ENCODE measurements around the gene GDPD5. TPM values are rescaled to one million over a fixed set of nuclear protein-coding genes. Genes with fewer than 3 reads are reported as not detected.

The GDPD5 gene
- total RNA-seq, 1 experiment from 2014 or later: 12.5 TPM

DNA sequence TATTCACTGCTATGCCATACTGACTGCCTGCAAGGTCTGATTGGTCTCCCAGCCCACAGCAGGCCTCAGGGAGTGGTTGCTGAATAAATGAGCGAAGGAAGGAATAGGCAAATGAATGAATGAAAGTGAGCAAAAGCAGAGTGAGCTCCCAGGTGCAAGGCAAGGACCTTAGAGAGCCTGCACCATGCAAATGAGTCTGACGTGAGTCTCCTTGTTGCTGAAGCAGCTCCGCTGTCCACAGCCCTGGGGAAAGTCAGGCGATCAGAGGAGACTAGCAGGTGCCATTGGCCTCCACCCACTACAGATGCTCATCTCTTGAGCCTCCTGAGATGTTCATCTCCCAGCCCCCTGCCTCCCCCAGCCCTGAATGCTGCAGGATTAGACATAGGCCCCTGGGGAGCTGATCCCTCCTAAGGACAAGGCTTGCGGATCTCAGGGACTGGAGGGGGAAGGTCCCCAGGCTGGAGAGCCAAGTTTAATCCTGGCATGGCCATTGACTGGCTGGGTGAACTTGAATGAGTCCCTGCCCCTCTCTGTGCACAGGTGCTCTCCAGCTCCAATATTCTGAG is 22.1 kb downstream of the GDPD5 start:
- DNase-seq: no peak
- Histone ChIP-seq H3K4me3 (ENCODE audit: insufficient read depth, low read depth, low read length) (no peak overlapping the region), H3K27me3 (ENCODE audit: control insufficient read depth, insufficient read depth, low read length) (no peaks in the 10 kb centered on the region), H3K36me3 (replicated peaks; ENCODE audit: control insufficient read depth, insufficient read depth, low read length) (no peaks in the 10 kb centered on the region)

DNA sequence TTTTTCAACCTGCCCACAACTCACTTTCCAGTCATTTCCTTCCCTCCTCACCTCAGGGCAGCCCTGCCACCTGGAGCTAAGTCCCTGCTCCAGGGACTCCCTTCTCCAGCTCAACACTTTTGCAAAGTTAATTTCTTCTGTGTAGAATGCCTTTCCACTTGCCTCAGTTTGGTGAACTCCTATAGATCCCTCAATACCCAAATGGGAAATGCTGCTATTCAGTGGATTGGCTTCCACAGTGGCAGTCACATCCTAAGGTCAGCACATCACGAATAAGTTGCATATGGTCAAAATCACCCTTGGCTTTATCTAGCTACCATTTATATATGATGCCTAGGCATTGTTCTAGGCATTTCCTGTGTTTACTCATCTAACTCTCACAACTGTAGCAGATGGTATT is 23.6 kb downstream of the GDPD5 start:
- H3K4me3 ChIP-seq (ENCODE audit: insufficient read depth, low read depth, low read length): no peak overlapping the region
- no peak for DNase-seq
- H3K27me3 ChIP-seq (ENCODE audit: control insufficient read depth, insufficient read depth, low read length): no peaks in the 10 kb centered on the region
- H3K36me3 ChIP-seq (replicated peaks; ENCODE audit: control insufficient read depth, insufficient read depth, low read length): no peaks in the 10 kb centered on the region

DNA sequence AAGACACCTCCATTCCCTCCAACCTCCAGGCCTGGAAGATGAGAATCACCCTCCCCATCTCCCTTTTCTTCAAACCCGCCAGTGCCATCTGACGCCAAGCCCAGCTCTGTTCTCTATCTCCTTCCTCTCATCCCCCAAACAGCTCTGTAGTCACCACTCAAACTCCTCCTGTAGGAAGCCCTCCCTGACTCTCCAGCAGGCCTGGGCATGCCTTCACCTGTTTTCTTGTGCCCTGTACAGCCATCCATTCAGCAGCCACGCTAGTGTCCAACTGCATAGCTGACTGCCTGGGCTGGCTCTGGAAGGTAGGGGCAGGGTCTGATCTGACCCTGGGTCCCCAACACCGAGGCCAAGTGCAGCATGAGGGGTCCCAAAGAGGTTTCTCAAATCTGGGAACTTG is 25.0 kb downstream of the GDPD5 start:
- no peaks in the 10 kb centered on the region for H3K36me3 ChIP-seq (replicated peaks; ENCODE audit: control insufficient read depth, insufficient read depth, low read length)
- no peak for DNase-seq
- H3K4me3 ChIP-seq (ENCODE audit: insufficient read depth, low read depth, low read length): no peak overlapping the region
- H3K27me3 ChIP-seq (ENCODE audit: control insufficient read depth, insufficient read depth, low read length): no peaks in the 10 kb centered on the region

- DNase-seq: no peak
Observed at GRCh38 chr11:75499423-75500190, 26.1 kb downstream of the GDPD5 start.

DNA sequence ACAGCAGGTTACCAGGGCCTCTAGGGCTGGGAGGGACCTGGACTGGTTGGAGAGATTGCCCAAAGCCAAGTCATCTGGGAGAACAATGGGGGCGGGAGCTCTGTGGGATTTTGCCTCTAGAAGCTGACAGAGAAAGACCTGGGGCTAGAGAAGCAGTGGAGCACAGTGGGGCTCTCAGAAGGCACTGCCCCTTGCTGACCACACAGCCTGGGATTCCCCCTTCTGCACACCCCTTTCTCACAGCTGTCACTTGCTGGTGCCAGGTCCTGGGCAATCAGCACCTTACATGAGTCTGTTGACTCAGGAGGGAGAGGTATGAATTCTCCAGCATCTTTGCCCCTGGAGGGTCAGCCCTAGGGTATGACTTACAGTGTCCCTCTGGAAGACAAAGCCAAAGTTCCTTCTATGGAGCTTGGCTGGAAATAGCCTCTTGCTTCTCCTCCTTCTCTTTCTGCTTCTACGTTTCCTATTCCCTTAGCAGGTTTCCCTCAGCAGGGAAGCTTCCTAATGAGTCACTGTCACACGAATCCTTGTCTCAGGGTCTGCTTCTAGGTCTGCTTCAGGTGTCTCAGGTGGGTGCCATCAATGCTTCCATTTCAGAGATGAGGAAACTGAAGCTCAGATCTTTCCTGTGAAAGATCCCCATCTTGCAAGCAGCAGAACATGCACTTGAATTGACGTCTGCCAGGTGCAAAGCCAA is 27.0 kb downstream of the GDPD5 start:
- H3K4me3 ChIP-seq (ENCODE audit: insufficient read depth, low read depth, low read length): no peak overlapping the region
- H3K36me3 ChIP-seq (replicated peaks; ENCODE audit: control insufficient read depth, insufficient read depth, low read length): no peaks in the 10 kb centered on the region
- H3K27me3 ChIP-seq (ENCODE audit: control insufficient read depth, insufficient read depth, low read length): no peaks in the 10 kb centered on the region
- no peak for DNase-seq

More at GRCh38 chr11:75499423-75500190, 26.1 kb downstream of the GDPD5 start:
- no peak overlapping the region for H3K4me3 ChIP-seq (ENCODE audit: insufficient read depth, low read depth, low read length)
- no peaks in the 10 kb centered on the region for H3K27me3 ChIP-seq (ENCODE audit: control insufficient read depth, insufficient read depth, low read length)
- no peaks in the 10 kb centered on the region for H3K36me3 ChIP-seq (replicated peaks; ENCODE audit: control insufficient read depth, insufficient read depth, low read length)

DNA sequence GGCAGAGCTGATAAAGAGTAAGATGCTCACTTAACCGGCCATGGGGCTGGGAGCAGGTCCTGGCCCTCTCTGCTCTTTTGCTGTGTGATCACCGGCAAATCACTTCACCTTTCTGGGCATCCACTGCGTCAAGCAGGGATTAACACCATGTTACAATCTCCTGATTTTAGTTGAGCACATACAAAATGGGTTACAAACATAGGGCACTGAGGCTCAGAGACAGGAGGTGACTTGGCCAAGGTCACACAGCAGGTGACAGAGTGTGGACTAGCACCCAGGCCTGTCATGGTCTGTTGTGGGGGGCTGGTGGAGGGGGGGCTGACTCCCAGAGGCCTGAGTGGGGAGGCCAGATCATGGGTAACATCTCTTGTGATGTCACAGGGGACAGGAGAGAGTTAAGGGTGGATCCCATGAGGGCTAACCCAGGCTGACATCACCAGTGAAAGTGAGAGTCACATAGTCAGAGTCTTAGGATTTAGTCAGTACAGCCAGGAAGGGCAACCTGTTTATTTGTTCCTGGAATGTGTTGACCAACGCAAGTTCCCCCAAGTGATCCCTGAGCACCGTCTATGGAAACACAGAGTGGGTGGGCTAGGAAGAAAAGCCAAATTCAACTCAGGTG is 27.8 kb downstream of the GDPD5 start:
- H3K4me3 ChIP-seq (ENCODE audit: insufficient read depth, low read depth, low read length): no peak overlapping the region
- H3K27me3 ChIP-seq (ENCODE audit: control insufficient read depth, insufficient read depth, low read length): no peaks in the 10 kb centered on the region
- no peaks in the 10 kb centered on the region for H3K36me3 ChIP-seq (replicated peaks; ENCODE audit: control insufficient read depth, insufficient read depth, low read length)
- no peak for DNase-seq

- Histone ChIP-seq H3K4me3 (ENCODE audit: insufficient read depth, low read depth, low read length) (no peak overlapping the region), H3K27me3 (ENCODE audit: control insufficient read depth, insufficient read depth, low read length) (no peaks in the 10 kb centered on the region), H3K36me3 (replicated peaks; ENCODE audit: control insufficient read depth, insufficient read depth, low read length) (no peaks in the 10 kb centered on the region)
- peak; percentile 87 for DNase-seq
Observed at GRCh38 chr11:75496305-75496752, 29.4 kb downstream of the GDPD5 start.

GRCh38 chr11:75495749-75496304 is 29.9 kb downstream of the GDPD5 start:
- H3K4me3 ChIP-seq (ENCODE audit: insufficient read depth, low read depth, low read length): no peak overlapping the region
- no peak for DNase-seq
- H3K27me3 ChIP-seq (ENCODE audit: control insufficient read depth, insufficient read depth, low read length): no peaks in the 10 kb centered on the region
- no peaks in the 10 kb centered on the region for H3K36me3 ChIP-seq (replicated peaks; ENCODE audit: control insufficient read depth, insufficient read depth, low read length)

- H3K27me3 ChIP-seq (ENCODE audit: control insufficient read depth, insufficient read depth, low read length): no peaks in the 10 kb centered on the region
- H3K4me3 ChIP-seq (ENCODE audit: insufficient read depth, low read depth, low read length): no peak overlapping the region
- no peaks in the 10 kb centered on the region for H3K36me3 ChIP-seq (replicated peaks; ENCODE audit: control insufficient read depth, insufficient read depth, low read length)
- DNase-seq: no peak
Observed at GRCh38 chr11:75493626-75494025, 32.1 kb downstream of the GDPD5 start.

DNA sequence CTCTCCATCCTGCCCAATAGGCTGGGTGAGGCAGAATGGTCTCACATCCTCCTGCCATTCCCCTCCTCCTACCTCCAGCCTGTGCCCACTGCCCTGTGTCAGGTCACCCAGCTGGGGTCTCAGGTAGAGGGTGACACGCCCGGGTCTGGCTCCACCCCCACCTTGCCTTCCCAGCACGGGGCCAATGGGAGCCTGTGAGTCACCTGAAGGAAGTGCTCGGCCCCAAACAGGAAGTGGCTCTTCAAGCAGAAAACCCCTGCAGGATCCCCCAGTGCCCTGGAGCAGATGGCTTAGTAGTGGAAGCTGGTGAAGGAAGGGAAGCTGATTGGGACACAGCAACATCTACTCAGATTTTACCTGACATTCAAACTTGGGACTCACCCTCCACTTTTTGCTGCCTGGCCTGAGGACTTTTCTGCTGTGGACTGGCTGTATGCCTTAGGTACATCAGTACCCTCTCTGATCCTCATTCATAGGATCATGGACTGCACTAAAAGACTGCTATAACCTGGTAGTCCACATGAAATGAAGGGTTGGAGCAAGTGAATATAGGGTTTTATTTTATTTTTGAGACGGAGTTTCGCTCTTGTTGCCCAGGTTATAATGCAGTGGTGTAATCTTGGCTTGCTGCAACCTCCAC is 33.4 kb downstream of the GDPD5 start:
- no peak overlapping the region for H3K4me3 ChIP-seq (ENCODE audit: insufficient read depth, low read depth, low read length)
- no peak for DNase-seq
- no peaks in the 10 kb centered on the region for H3K36me3 ChIP-seq (replicated peaks; ENCODE audit: control insufficient read depth, insufficient read depth, low read length)
- H3K27me3 ChIP-seq (ENCODE audit: control insufficient read depth, insufficient read depth, low read length): no peaks in the 10 kb centered on the region

GRCh38 chr11:75491465-75491864 is 34.3 kb downstream of the GDPD5 start:
- Histone ChIP-seq H3K4me3 (ENCODE audit: insufficient read depth, low read depth, low read length) (no peak overlapping the region), H3K36me3 (replicated peaks; ENCODE audit: control insufficient read depth, insufficient read depth, low read length) (no peaks in the 10 kb centered on the region), H3K27me3 (ENCODE audit: control insufficient read depth, insufficient read depth, low read length) (no peaks in the 10 kb centered on the region)
- DNase-seq: no peak

DNA sequence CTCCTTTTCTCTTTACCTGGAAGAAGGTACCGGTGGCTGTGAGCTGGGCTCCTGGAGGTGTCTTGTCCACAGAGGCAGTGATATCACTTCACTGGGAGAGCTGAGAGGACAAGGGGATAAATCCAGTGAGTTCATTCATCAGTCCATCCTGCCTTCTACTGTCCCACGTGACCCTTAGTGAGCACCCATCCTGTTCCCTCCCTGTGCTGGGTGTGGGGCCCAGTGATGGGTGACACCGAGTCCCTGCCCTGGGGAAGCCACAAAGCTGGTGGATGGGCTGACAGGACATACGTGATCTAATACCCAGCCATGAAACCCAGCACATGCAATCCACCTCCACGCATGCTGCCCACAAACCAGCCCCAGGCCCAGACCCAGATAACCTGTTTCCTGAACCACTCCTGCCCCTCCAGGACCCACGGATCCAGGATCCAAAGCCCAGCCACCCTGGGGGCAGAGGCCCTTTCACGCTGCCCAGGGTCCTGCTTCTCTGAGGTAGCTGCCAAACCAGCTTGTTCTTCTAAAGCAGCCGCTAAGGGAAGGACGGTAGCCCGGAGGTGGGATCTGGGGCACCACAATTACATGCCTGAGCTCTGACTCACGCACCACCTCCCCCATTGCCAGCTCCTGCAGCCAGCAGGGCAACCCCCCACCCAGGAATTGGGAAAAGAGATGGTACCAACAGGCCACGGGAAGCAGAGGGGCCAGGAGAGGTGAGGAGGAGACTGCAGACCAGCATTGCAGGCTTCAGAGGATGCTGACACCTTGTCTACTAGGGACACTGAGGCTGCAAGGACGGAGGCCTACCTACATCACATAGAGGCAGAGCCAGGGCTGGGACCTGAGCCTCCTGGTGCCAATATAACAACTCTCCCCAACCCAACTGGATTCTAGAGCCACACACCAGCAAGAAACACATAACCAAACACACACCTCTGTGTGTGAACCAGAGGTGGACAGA is 35.2 kb downstream of the GDPD5 start:
- no peak overlapping the region for H3K4me3 ChIP-seq (ENCODE audit: insufficient read depth, low read depth, low read length)
- DNase-seq: peak; percentile 78
- H3K27me3 ChIP-seq (ENCODE audit: control insufficient read depth, insufficient read depth, low read length): no peaks in the 10 kb centered on the region
- no peaks in the 10 kb centered on the region for H3K36me3 ChIP-seq (replicated peaks; ENCODE audit: control insufficient read depth, insufficient read depth, low read length)

- DNase-seq: no peak
- H3K36me3 ChIP-seq (replicated peaks; ENCODE audit: control insufficient read depth, insufficient read depth, low read length): no peaks in the 10 kb centered on the region
- no peak overlapping the region for H3K4me3 ChIP-seq (ENCODE audit: insufficient read depth, low read depth, low read length)
- no peaks in the 10 kb centered on the region for H3K27me3 ChIP-seq (ENCODE audit: control insufficient read depth, insufficient read depth, low read length)
Observed at GRCh38 chr11:75487365-75487764, 38.4 kb downstream of the GDPD5 start.

Data from H7 (cell line).